ENCODE data around the gene LRRC4B. TPM values are rescaled to one million over a fixed set of nuclear protein-coding genes. Genes with fewer than 3 reads are reported as not detected.

Gene LRRC4B
- total and polyA plus RNA-seq, 2 donors from 2014 or later = 1.2 to 2.6 TPM

DNA sequence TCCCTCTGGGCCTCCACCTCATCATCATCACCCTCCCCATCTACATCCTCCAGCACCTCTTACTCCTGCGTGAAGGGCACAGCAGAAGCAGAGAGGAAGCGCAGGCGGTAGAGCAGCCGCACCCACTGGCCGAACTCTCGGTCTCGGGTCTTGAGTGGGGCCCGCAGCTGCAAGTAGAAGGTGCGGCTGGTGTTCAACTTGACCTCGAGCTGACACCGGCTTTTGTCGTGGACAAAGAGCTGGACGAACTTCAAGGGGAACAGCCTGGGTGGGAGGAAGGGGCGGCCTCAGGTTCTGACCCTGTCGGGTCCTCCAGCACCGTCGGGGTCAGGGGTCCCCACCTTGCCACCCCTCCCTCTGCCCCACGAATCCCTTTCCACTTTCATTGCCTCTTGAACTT, 100.7 kb downstream of the LRRC4B start:
- Histone ChIP-seq H3K27me3 (ENCODE audit: control insufficient read depth, insufficient read depth, low read length) (no peaks in the 10 kb centered on the region), H3K9me3 (ENCODE audit: control insufficient read depth in 2 of 3, insufficient read depth in 1 of 3, low read length in 3 of 3) (no peaks in the 10 kb centered on the region), H3K27ac (ENCODE audit: low read depth in 2 of 2, low read length in 2 of 2) (no peak overlapping the region), H3K4me3 (ENCODE audit: low read length in 3 of 3) (no peak overlapping the region), H3K9ac (ENCODE audit: low read length in 3 of 3) (no peak overlapping the region), H3K4me1 (ENCODE audit: control insufficient read depth in 2 of 3, insufficient read depth in 2 of 3, low read depth in 1 of 3, low read length in 3 of 3) (peaks cover 0 to 2% (median 0%) of the 10 kb centered on the region in 3 donors), H3K36me3 (ENCODE audit: control insufficient read depth in 2 of 3, insufficient read depth in 3 of 3, low read length in 3 of 3) (no peaks in the 10 kb centered on the region)
- TF ChIP-seq, protein P1, sequence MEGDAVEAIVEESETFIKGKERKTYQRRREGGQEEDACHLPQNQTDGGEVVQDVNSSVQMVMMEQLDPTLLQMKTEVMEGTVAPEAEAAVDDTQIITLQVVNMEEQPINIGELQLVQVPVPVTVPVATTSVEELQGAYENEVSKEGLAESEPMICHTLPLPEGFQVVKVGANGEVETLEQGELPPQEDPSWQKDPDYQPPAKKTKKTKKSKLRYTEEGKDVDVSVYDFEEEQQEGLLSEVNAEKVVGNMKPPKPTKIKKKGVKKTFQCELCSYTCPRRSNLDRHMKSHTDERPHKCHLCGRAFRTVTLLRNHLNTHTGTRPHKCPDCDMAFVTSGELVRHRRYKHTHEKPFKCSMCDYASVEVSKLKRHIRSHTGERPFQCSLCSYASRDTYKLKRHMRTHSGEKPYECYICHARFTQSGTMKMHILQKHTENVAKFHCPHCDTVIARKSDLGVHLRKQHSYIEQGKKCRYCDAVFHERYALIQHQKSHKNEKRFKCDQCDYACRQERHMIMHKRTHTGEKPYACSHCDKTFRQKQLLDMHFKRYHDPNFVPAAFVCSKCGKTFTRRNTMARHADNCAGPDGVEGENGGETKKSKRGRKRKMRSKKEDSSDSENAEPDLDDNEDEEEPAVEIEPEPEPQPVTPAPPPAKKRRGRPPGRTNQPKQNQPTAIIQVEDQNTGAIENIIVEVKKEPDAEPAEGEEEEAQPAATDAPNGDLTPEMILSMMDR (IDR thresholded peaks at IDR 0.05; ENCODE audit: borderline replicate concordance, extremely low read depth, insufficient read depth) = no peak
- FAIRE-seq (no peak), DNase-seq (peak in 1 of 5 donors; percentile 69)
- intact Hi-C loops (cut with DNase I) = loop anchor here (10.0 kb wide), 1 partner anchor 103 kb away; the partner anchor contains the start of gene NAPSA

Other genes with a start within 250 kb of the LRRC4B start
- gene KCNC3, start 239.1 kb downstream of the LRRC4B start, total RNA-seq = 31.0 TPM
- 9.1 TPM for gene KCNC3, start 239.1 kb downstream of the LRRC4B start, polyA plus RNA-seq (ENCODE audit: insufficient read depth, low read depth, low replicate concordance)
- gene NAPSA, start 202.8 kb downstream of the LRRC4B start, total RNA-seq = 217 TPM
- 268 TPM for gene NAPSA, start 202.8 kb downstream of the LRRC4B start, polyA plus RNA-seq (ENCODE audit: insufficient read depth, low read depth, low replicate concordance)
- 80.4 TPM for gene NR1H2, start 192.0 kb downstream of the LRRC4B start, total RNA-seq
- 59.7 TPM for gene NR1H2, start 192.0 kb downstream of the LRRC4B start, polyA plus RNA-seq (ENCODE audit: insufficient read depth, low read depth, low replicate concordance)
- 22.1 TPM for gene POLD1, start 184.1 kb downstream of the LRRC4B start, total RNA-seq
- gene POLD1, start 184.1 kb downstream of the LRRC4B start, polyA plus RNA-seq (ENCODE audit: insufficient read depth, low read depth, low replicate concordance) = 17.8 TPM
- gene SPIB, start 149.5 kb downstream of the LRRC4B start, total RNA-seq = 1.1 TPM
- gene SPIB, start 149.5 kb downstream of the LRRC4B start, polyA plus RNA-seq (ENCODE audit: insufficient read depth, low read depth, low replicate concordance) = not detected
- gene MYBPC2, start 135.5 kb downstream of the LRRC4B start, total RNA-seq = 0.98 TPM
- not detected for gene MYBPC2, start 135.5 kb downstream of the LRRC4B start, polyA plus RNA-seq (ENCODE audit: insufficient read depth, low read depth, low replicate concordance)
- gene EMC10, start 91.9 kb downstream of the LRRC4B start, total RNA-seq = 184 TPM
- 199 TPM for gene EMC10, start 91.9 kb downstream of the LRRC4B start, polyA plus RNA-seq (ENCODE audit: insufficient read depth, low read depth, low replicate concordance)
- gene GARIN5A, start 91.6 kb downstream of the LRRC4B start, total RNA-seq = 2.0 TPM
- gene GARIN5A, start 91.6 kb downstream of the LRRC4B start, polyA plus RNA-seq (ENCODE audit: insufficient read depth, low read depth, low replicate concordance) = 9.0 TPM
- 31.7 TPM for gene JOSD2, start 57.2 kb downstream of the LRRC4B start, total RNA-seq
- gene JOSD2, start 57.2 kb downstream of the LRRC4B start, polyA plus RNA-seq (ENCODE audit: insufficient read depth, low read depth, low replicate concordance) = 73.7 TPM
- not detected for gene ASPDH, start 54.5 kb downstream of the LRRC4B start, total RNA-seq
- gene ASPDH, start 54.5 kb downstream of the LRRC4B start, polyA plus RNA-seq (ENCODE audit: insufficient read depth, low read depth, low replicate concordance) = 115 TPM
- gene SYT3, start 71.4 kb upstream of the LRRC4B start, total RNA-seq = 0.63 TPM
- 0.54 TPM for gene SYT3, start 71.4 kb upstream of the LRRC4B start, polyA plus RNA-seq (ENCODE audit: insufficient read depth, low read depth, low replicate concordance)
- gene C19orf81, start 81.0 kb upstream of the LRRC4B start, total RNA-seq = 3.0 TPM
- 1.6 TPM for gene C19orf81, start 81.0 kb upstream of the LRRC4B start, polyA plus RNA-seq (ENCODE audit: insufficient read depth, low read depth, low replicate concordance)
- gene SHANK1, start 151.4 kb upstream of the LRRC4B start, total RNA-seq = 0.35 TPM
- gene SHANK1, start 151.4 kb upstream of the LRRC4B start, polyA plus RNA-seq (ENCODE audit: insufficient read depth, low read depth, low replicate concordance) = 0.24 TPM
- gene CLEC11A, start 154.9 kb upstream of the LRRC4B start, total RNA-seq = 9.6 TPM
- 24.5 TPM for gene CLEC11A, start 154.9 kb upstream of the LRRC4B start, polyA plus RNA-seq (ENCODE audit: insufficient read depth, low read depth, low replicate concordance)
- gene GPR32, start 202.0 kb upstream of the LRRC4B start, total RNA-seq = not detected
- not detected for gene GPR32, start 202.0 kb upstream of the LRRC4B start, polyA plus RNA-seq (ENCODE audit: insufficient read depth, low read depth, low replicate concordance)
- not detected for gene ACP4, start 222.0 kb upstream of the LRRC4B start, total RNA-seq
- not detected for gene ACP4, start 222.0 kb upstream of the LRRC4B start, polyA plus RNA-seq (ENCODE audit: insufficient read depth, low read depth, low replicate concordance)